Sigmoid colon (tissue), 4 donors: ENCODE results near the gene ZNF626.

Experiments used
- POLR2AphosphoS5 ChIP-seq, 4 donors: sonication (generic); formaldehyde crosslinking; IDR thresholded peaks; one replicate each; pipeline ENCODE4 v1.6.1; 2017; ENCODE audit warnings: antibody characterized with exemption in 4 of 4
- TF ChIP-seq, protein P1 (sequence below), 4 experiments: fragments of 450-650 bp in 3 of 4; fragments of 200-600 bp in 1 of 4; IDR thresholded peaks; one replicate each; pipeline ENCODE4 v1.5.1; 2016 to 2019; ENCODE audit warnings: antibody characterized with exemption in 4 of 4, mild to moderate bottlenecking in 3 of 4, moderate library complexity in 2 of 4

DNA sequence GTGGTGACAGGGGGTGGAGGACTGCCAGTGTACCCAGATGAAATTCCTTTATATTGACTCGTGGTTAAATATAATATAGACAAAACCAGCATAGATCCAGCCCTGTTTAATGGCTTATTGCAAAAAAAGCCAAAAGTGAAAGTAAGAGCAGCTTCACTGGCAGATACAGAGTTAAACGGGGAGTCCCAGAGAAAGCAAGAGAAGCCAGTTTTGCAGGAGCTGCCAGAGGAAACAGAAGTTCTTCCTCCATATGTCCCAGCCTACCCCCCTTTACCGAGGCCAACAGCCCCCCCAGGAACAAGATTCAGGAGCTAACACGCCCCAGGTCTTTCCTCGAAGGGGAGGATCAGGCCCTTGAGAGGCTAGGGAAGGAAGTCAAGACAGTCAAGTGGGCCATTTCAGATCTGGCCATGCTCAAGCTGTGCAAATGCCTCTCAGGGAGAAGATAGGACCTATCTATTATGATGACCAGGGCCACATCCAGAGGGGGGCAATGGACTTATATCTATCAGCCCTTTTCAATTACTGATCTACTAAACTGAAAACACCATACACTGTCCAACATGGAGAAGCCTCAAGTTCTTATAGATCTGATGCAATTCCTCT lies 48.6 kb downstream of the ZNF626 start:
- no peak for TF ChIP-seq POLR2AphosphoS5 (IDR thresholded peaks at IDR 0.05)
- TF ChIP-seq, protein P1, sequence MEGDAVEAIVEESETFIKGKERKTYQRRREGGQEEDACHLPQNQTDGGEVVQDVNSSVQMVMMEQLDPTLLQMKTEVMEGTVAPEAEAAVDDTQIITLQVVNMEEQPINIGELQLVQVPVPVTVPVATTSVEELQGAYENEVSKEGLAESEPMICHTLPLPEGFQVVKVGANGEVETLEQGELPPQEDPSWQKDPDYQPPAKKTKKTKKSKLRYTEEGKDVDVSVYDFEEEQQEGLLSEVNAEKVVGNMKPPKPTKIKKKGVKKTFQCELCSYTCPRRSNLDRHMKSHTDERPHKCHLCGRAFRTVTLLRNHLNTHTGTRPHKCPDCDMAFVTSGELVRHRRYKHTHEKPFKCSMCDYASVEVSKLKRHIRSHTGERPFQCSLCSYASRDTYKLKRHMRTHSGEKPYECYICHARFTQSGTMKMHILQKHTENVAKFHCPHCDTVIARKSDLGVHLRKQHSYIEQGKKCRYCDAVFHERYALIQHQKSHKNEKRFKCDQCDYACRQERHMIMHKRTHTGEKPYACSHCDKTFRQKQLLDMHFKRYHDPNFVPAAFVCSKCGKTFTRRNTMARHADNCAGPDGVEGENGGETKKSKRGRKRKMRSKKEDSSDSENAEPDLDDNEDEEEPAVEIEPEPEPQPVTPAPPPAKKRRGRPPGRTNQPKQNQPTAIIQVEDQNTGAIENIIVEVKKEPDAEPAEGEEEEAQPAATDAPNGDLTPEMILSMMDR (IDR thresholded peaks at IDR 0.05): no peak
